Skeletal muscle tissue (tissue), 4 donors: Measurements from ENCODE around the gene MED20. TPM values are rescaled to one million over a fixed set of nuclear protein-coding genes. Genes with fewer than 3 reads are reported as not detected.

Source experiments
- H3K27ac ChIP-seq: one replicate; pipeline ENCODE4 v1.7.0; 2013; ENCODE audit warnings: mild to moderate bottlenecking, low read depth, low read length, inconsistent platforms
- H3K27me3 ChIP-seq, 3 donors: one replicate each; pipeline ENCODE4 v1.7.0; 2013; ENCODE audit warnings: low read length in 3 of 3; ENCODE audit not compliant: control insufficient read depth in 3 of 3, insufficient read depth in 3 of 3
- H3K36me3 ChIP-seq, 3 donors: one replicate each; pipeline ENCODE4 v1.7.0; 2013; ENCODE audit warnings: low read length in 3 of 3; ENCODE audit not compliant: control insufficient read depth in 3 of 3, insufficient read depth in 3 of 3
- H3K4me1 ChIP-seq, 3 donors: one replicate each; pipeline ENCODE4 v1.7.0; 2013; ENCODE audit warnings: low read length in 3 of 3, mild to moderate bottlenecking in 3 of 3; ENCODE audit not compliant: control insufficient read depth in 3 of 3, insufficient read depth in 3 of 3
- H3K4me3 ChIP-seq, 3 donors: one replicate each; pipeline ENCODE4 v1.7.0; 2013; ENCODE audit warnings: low read length in 3 of 3
- H3K9ac ChIP-seq, 3 donors: one replicate each; pipeline ENCODE4 v1.7.0; 2013; ENCODE audit warnings: low read length in 3 of 3, mild to moderate bottlenecking in 3 of 3, moderate library complexity in 2 of 3, low read depth in 1 of 3
- H3K9me3 ChIP-seq, 3 donors: one replicate each; pipeline ENCODE4 v1.7.0; 2013; ENCODE audit warnings: low read length in 3 of 3; ENCODE audit not compliant: control insufficient read depth in 3 of 3
- total RNA-seq: library from RNA; depleted of rRNA; stranded (reverse); fragments of >200 nt; gene quantifications from one replicate; pipeline ENCODE4 v1.2.3, GENCODE V29; 2014
- donor health status: Osteomylitis.

Gene MED20
- total RNA-seq = 17.2 TPM

DNA sequence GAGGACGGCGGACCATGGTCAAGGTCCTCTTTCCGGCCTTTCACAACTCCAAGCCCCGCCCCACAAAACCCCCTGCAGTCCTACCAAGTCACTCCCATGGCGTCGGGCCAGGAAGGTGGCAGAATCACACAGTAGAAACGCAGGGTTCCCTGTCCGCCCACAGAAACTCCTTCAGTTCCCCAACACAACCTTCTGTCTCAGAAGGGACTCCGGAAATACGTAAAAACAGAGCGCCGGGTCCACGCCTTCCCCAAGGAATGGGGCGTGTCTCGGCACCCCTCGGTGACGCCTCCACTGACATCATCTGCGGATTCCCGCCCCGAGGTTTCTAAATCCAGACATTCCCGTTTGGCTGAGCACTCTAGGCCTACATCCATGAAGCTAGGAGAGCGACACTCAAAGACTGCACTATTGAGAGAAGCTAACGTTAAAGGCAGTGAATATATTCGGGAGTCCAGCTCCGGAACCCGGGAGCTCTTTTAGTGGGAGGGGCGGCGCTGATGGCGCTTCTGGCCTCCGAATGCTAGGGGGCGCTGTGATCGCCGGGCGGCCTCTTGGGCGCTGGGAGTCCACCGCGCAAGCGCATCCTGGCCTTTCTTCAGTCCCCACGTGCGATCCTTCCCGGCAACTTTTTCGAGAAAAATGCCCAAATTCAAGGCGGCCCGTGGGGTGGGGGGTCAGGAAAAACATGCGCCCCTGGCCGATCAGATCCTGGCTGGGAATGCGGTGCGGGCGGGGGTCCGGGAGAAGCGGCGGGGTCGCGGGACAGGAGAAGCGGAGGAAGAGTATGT lies at the start of gene MED20, which contains the start of gene BYSL:
Gene MED20 (minus strand): TSS at position 219 of the 791 bp plus-strand sequence. CDS start 121 bp downstream, at position 98.
Gene BYSL (plus strand): TSS at position 579 of the 791 bp plus-strand sequence. CDS start 64 bp downstream, at position 643.
- H3K27ac ChIP-seq = peak within 1 kb of the TSS; percentile 99

GRCh38 chr6:41970436-41970846 lies 49.5 kb upstream of the MED20 start:
- Histone ChIP-seq H3K27me3 (no peaks in the 10 kb centered on the region), H3K9me3 (no peaks in the 10 kb centered on the region), H3K9ac (no peak overlapping the region), H3K4me3 (no peak overlapping the region), H3K4me1 (no peaks in the 10 kb centered on the region), H3K36me3 (no peaks in the 10 kb centered on the region), H3K27ac (no peak overlapping the region)

More for the DNA sequence above, at the start of gene MED20, which contains the start of gene BYSL:
- peak within 1 kb of the TSS; percentile 96 to 100 (median 99) for H3K4me3 ChIP-seq
- no peaks in the 10 kb centered on the region for H3K9me3 ChIP-seq
- H3K36me3 ChIP-seq = peaks cover 3 to 10% (median 6%) of the 10 kb centered on the region in 3 donors
- no peaks in the 10 kb centered on the region for H3K27me3 ChIP-seq
- H3K4me1 ChIP-seq = peaks cover 19 to 34% (median 34%) of the 10 kb centered on the region in 3 donors
- peak within 1 kb of the TSS; percentile 94 to 100 (median 98) for H3K9ac ChIP-seq

DNA sequence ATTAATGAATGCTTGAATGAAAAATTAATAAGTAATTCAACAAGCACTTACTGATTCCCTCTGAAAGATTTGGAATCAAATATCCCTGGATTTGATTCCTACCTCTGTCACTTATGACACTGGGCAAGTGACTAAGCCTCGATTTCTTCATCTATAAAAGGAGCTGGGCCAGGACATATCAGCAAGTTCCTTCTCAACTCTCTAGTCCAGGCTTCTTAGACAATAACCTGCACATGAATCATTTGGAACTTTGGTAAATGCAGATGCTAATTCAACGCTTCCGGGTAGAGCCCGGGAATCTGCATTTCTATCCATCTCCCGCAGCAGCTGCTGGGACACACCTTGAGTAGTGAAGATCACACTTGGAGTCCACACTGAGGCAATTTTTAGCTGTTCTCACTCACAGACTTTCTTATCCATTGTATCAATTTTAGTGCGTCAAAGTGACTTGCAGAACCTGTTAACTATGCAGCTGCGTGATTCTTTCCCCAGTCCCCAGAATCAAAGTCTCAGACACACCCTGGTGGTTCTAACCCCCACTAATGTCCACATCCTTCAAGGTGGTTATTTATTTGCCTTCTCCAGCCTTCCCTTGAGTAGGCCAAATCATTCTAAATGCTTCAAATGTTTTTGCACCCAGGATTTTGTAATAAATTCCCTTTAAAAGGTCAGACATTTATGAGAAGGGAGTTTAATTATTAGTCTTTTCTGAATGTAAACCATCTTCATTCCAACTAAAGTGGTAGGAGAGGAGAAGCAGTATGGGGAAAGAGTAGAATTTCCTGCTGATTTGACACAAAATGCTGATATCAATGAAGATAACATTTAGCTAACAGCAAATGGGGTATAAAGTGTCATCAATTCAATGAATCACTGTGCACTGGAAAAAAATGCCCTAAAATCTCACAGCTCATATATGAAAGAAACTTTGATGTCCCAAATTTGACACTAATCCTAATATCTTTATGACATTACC lies 46.7 kb upstream of the MED20 start:
- H3K9me3 ChIP-seq = no peaks in the 10 kb centered on the region
- H3K9ac ChIP-seq = no peak overlapping the region
- H3K4me1 ChIP-seq = no peaks in the 10 kb centered on the region

DNA sequence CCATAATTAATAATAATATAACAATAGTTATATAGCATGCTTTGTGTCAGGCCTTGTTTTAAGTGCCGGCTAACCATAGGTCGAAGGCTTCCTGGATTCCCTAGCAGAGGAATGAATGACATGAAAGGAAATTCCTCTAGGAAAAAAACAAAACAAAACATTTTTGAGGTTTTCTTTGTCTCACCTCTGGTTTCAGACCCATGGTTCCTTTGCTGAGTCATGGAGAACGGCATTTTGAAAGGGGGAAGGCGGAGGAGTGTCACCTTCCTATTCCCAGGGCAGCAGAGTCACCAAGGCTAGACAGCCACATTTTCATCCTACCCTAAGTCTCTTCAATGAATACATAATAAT lies 46.0 kb upstream of the MED20 start:
- H3K9me3 ChIP-seq = no peaks in the 10 kb centered on the region
- no peaks in the 10 kb centered on the region for H3K36me3 ChIP-seq
- H3K27me3 ChIP-seq = no peaks in the 10 kb centered on the region
- no peak overlapping the region for H3K4me3 ChIP-seq
- no peak overlapping the region for H3K9ac ChIP-seq
- no peak overlapping the region for H3K27ac ChIP-seq
- no peaks in the 10 kb centered on the region for H3K4me1 ChIP-seq

More for the DNA sequence above, 46.7 kb upstream of the MED20 start:
- Histone ChIP-seq H3K27me3 (no peaks in the 10 kb centered on the region), H3K4me3 (no peak overlapping the region), H3K36me3 (no peaks in the 10 kb centered on the region), H3K27ac (no peak overlapping the region)

DNA sequence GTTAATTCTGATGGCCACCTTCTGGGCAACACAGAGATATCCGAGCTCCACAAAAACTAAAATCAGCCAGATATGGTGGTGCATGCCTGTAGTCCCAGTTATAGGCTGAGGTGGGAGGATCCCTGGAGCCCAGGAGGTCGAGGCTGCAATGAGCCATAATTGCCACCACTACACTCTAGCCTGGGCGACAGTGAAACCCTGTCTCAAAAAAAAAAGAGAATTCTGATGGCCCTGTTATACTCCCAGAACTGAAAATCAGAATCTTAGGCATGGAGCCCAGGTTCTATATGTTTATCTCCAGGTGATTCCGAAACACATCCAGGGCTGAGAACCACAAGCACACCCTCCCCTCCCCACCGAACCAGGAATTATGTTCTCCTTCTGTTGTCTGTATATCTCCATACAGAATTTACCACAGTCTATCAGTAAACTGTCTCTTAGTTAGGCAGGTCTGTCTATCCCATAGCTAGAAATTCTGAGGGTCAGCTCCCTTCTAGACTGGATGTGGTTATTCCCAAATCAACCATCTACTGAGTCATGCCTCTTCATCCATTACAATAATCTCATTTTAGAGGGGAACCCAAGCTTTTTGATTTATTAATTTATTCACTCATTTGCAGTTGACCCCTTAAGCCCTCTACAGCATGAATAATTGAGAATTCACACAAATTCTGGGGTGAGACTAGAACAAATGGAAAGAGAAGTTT lies 45.4 kb upstream of the MED20 start:
- Histone ChIP-seq H3K4me1 (no peaks in the 10 kb centered on the region), H3K36me3 (no peaks in the 10 kb centered on the region), H3K9me3 (no peaks in the 10 kb centered on the region), H3K27ac (no peak overlapping the region), H3K9ac (no peak overlapping the region), H3K27me3 (no peaks in the 10 kb centered on the region), H3K4me3 (no peak overlapping the region)

DNA sequence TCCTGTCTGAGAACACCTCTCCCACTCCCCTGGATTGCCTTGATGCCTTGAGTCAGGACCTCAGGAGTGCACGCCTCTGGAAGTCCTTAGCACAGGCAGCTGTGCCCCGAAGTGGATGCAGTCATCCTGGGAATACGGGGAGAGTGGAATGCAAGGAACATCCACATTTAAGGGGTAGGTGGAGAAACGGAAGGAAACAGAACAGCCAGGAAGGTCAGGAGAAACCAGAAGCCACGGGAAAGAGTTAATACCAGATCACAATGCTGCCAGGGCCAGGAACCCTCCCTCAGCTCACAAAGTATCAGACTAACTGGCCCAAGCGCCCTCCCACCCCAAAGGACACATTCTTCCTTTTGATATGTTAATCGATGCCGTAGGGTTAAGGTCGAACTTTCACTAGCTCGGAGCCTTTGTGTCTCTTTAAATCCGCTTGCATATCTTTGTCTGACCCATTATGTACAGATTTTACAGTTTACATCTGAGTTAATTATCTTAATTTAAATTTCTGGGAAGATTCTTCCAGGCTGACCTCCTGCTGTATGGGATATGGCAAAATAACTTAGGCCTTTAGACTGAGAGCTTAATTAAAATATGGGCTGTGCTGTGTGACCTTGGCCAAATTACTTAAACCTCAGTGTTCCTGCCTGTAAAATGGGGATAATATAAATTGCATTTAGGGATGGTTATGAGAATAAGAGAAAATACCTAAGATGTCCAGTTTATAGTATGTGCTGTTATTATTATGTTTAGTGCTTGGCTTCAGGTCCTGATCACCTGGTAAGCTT lies 44.7 kb upstream of the MED20 start:
- H3K9me3 ChIP-seq = no peaks in the 10 kb centered on the region
- H3K27me3 ChIP-seq = no peaks in the 10 kb centered on the region
- H3K27ac ChIP-seq = no peak overlapping the region
- H3K4me3 ChIP-seq = no peak overlapping the region
- H3K36me3 ChIP-seq = no peaks in the 10 kb centered on the region
- H3K4me1 ChIP-seq = no peaks in the 10 kb centered on the region
- H3K9ac ChIP-seq = no peak overlapping the region

DNA sequence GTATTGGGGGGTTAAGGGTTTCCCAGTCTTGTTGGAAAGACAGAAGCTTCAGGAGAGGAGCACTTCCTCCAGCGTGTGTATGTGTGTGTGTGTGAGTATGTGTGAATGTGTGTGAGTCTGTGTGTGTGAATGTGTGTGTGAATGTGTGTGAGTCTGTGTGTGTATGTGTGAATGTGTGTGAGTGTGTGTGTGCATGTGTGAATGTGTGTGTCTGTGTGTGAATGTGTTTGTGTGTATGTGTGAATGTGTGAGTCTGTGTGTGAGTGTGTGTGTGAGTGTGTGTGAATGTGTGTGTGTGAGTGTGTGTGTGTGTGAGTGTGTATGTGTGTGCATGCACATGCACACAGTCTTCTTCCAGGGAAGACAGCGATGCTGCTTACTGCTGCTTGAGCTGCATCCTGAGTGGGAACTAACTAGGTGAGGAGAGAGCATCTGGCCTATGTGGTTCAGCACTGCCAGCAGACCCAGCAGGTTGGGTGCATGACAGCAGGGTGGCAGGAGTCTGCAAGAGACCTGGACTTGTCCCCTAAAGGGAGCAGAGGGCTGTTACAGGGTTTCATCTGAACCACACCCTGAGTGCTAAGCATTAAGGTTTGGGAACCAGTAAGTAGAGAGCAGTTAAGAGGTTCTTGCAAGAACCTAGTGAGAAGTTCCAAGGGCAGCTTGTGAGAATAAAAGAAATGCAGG lies 43.4 kb upstream of the MED20 start:
- H3K27ac ChIP-seq = no peak overlapping the region
- H3K4me1 ChIP-seq = no peaks in the 10 kb centered on the region
- H3K9ac ChIP-seq = no peak overlapping the region
- no peaks in the 10 kb centered on the region for H3K27me3 ChIP-seq
- no peaks in the 10 kb centered on the region for H3K9me3 ChIP-seq
- no peaks in the 10 kb centered on the region for H3K36me3 ChIP-seq
- H3K4me3 ChIP-seq = no peak overlapping the region

GRCh38 chr6:41963371-41963770 lies 42.4 kb upstream of the MED20 start:
- Histone ChIP-seq H3K9me3 (no peaks in the 10 kb centered on the region), H3K27me3 (no peaks in the 10 kb centered on the region), H3K4me1 (no peaks in the 10 kb centered on the region), H3K4me3 (no peak overlapping the region), H3K27ac (no peak overlapping the region), H3K36me3 (no peaks in the 10 kb centered on the region), H3K9ac (no peak overlapping the region)

DNA sequence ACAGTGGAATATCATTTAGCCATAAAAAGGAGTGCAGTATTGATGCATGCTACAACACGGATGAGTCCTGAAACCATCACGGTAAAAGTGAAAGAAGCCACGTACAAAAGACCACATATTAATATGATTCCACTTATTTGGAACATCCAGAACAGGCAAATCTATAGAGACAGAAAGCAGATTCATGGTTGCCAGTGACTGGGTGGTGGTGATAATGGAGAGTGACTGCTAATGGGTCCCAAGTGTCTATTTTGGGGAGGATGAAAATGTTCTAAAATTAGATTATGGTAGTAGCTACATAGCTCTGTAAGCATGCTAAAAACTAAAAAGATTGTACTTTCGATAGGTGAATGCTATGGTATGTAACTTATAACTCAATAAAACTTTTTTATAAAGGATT lies 39.1 kb upstream of the MED20 start:
- no peak overlapping the region for H3K27ac ChIP-seq

More for the DNA sequence above, 39.1 kb upstream of the MED20 start:
- no peaks in the 10 kb centered on the region for H3K27me3 ChIP-seq
- H3K36me3 ChIP-seq = no peaks in the 10 kb centered on the region
- H3K9me3 ChIP-seq = no peaks in the 10 kb centered on the region
- no peak overlapping the region for H3K9ac ChIP-seq
- H3K4me1 ChIP-seq = no peaks in the 10 kb centered on the region
- no peak overlapping the region for H3K4me3 ChIP-seq
